GM12874 (cell line): ENCODE measurements around the gene CYB5B.

Experiments
- CTCF ChIP-seq: IDR thresholded peaks from 2 replicates; pipeline ENCODE4 v1.5.1; 2011; ENCODE audit warnings: low read depth, mild to moderate bottlenecking, control low read depth, low read length, moderate library complexity; ENCODE audit not compliant: insufficient read depth

The CYB5B gene

DNA sequence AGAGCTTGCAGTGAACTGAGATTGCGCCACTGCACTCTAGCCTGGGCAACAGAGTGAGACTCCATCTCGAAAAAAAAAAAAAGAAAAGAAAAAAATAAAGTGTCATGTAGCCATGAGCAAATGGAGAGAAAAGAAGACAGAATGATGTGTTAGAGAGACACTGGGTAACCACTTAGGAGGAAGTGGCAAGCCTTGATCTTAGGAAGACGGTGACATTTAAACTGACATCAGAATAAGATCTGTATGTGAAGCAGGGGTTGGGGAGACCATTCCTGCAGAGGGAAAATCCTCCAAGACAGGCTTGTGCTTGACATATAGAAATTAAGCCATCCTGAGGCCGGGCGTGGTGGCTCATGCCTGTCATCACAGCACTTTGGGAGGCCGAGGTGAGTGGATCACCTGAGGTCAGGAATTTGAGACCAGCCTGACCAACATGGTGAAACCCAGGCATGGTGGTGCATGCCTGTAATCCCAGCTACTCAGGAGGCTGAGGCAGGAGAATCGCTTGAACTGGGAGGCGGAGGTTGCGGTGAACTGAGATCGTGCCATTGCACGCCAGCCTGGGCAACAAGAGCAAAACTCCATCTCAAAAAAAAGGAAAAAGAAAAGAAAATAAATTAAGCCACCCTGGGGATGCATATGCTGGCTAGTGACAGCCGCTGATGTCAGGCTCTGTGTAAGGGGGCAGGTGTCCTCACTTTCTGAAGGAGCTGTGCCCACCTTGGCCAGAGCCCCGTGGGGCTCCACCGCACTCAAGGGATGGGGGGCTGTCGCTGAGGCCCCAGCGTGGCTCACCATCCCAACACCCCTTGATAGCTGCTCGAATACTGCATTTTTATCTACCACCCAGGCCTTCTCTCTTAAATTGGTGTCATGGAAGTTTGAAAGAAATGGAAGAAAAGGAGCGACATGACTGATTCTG lies 13.1 kb upstream of the CYB5B start:
- no peak for TF ChIP-seq CTCF

GRCh38 chr16:69412287-69412686 lies 12.1 kb upstream of the CYB5B start:
- no peak for TF ChIP-seq CTCF

DNA sequence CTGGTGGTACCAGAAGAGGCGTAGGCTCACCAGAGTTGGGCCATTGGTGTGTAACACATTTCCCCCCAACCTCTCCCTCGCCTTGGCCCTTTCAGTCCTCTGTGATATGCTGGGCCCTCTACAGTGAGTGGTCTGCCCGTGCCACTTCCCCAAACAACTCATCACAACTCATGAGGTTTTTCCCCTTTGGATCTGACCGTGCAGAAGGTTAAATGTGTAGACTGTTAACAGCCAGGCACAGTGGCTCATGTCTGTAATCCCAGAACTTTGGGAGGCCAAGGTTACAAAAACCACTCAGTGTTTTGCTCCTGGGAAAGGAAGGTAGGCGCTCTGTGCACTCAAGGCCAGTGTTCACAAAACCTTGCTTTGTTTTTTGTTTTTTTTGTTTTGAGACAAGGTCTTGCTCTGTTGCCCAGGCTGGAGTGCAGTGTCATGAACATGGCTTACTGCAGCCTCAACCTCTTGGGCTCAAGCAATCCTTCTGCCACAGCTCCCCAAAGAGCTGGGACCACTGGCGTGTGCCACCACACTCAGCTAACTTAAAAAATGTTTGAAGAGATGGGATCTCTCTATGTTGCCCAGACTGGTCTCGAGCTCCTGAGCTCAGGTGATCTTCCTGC lies 11.3 kb upstream of the CYB5B start:
- TF ChIP-seq CTCF: no peak

DNA sequence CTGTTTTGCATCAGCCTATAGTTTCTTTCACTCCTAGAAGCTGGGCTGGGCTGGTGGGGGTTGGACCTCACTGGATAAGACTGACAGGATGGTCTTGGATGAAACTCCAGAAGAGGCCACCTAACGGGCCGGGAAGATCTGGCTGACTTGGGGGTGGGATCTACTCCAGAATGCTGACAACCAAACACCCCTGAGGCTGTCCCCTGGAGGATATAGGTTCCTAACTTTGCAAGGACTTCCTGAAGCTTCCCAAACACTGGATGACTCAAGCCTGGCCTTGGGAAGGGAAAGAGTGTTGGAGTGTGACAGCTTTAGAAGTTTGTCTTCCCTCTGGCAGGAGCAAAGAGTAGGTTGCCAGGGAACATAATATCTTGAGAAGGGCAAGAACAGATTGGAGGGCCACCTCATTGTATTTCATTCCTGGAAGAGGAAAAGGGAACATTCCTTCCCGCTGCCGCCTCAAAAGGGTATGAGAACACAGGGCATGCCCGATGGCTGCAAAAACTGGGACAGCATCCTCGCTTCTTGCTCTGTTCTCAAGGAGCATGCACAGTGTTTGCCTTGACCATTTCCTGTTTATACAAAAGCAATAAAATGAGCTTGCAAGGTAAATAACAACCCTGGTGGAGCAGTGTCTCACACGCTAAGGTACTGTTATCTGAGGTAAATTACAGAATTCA lies 6.8 kb upstream of the CYB5B start:
- TF ChIP-seq CTCF: no peak

GRCh38 chr16:69419956-69420355 lies 4.5 kb upstream of the CYB5B start:
- TF ChIP-seq CTCF: no peak

- no peak for TF ChIP-seq CTCF
Measured at GRCh38 chr16:69423189-69423588, 1.2 kb upstream of the CYB5B start.
